Adrenal gland (tissue), 12 donors: ENCODE data around the gene LPO. TPM values are rescaled to one million over a fixed set of nuclear protein-coding genes. Genes with fewer than 3 reads are reported as not detected.
A peak's percentile ranks its signal among the peaks of the same experiment; 100 is the strongest.

Experiments used
- DNase-seq, 7 donors: peaks; one replicate each; pipeline ENCODE4 v3.0.0-alpha.2; 2019 to 2020
- H3K27ac ChIP-seq, 5 donors: fragments of 200-600 bp; sonication (generic) in 4 of 5; 1 replicate in 3 of 5; 2 replicates in 2 of 5; pipeline versions ENCODE4 v1.5.1 to v1.8.0; 2016 to 2020; ENCODE audit warnings: mild to moderate bottlenecking in 1 of 5
- H3K27me3 ChIP-seq: fragments of 200-600 bp; 2 replicates; pipeline ENCODE4 v1.8.0; 2021
- H3K36me3 ChIP-seq, 2 donors: fragments of 200-600 bp; replicated peaks in 1 of 2; 1 replicate in 1 of 2; 2 replicates in 1 of 2; pipeline versions ENCODE4 v1.5.1 to v1.8.0; 2018 to 2022
- H3K4me1 ChIP-seq, 2 donors: fragments of 200-600 bp; replicated peaks in 1 of 2; 1 replicate in 1 of 2; 2 replicates in 1 of 2; pipeline versions ENCODE4 v1.5.1 to v1.8.0; 2018 to 2021
- H3K4me3 ChIP-seq, 4 donors: fragments of 200-600 bp; sonication (generic) in 3 of 4; one replicate each; pipeline ENCODE4 v1.5.1; 2016 to 2018
- H3K9me3 ChIP-seq, 3 donors: fragments of 200-600 bp; sonication (generic) in 1 of 3; replicated peaks in 1 of 3; 1 replicate in 2 of 3; 2 replicates in 1 of 3; pipeline versions ENCODE4 v1.5.1 to v1.8.0; 2016 to 2021
- CTCF ChIP-seq, 6 experiments: fragments of 450-650 bp in 4 of 6; fragments of 200-600 bp in 2 of 6; sonication (generic) in 1 of 6; IDR thresholded peaks; 1 replicate in 5 of 6; 2 replicates in 1 of 6; pipeline versions ENCODE4 v1.5.1 to v1.8.0; 2016 to 2021; ENCODE audit warnings: antibody characterized with exemption in 6 of 6, mild to moderate bottlenecking in 2 of 6, moderate library complexity in 1 of 6
- POLR2A ChIP-seq, 2 donors: fragments of 450-650 bp; IDR thresholded peaks; one replicate each; pipeline ENCODE4 v1.6.1; 2017; ENCODE audit warnings: antibody characterized with exemption in 2 of 2, mild to moderate bottlenecking in 2 of 2, moderate library complexity in 1 of 2
- WGBS, 4 donors: extraction: QIAGEN DNeasy Blood & Tissue Kit in 2 of 4; methylation state at CpG; one replicate each; pipeline versions ENCODE4 v1.1.5 to v1.1.7; 2013 to 2017; 5-methylcytosine and 5-hydroxymethylcytosine counted together
- intact Hi-C, 2 donors: fragments of 100-400 bp; cut with DNase I; formaldehyde crosslinking; loops; one replicate each; pipeline versions ENCODE4 v1.14.1 to v1.15.0; 2022 to 2023
- polyA plus RNA-seq, 3 donors: library from polyadenylated mRNA; stranded (reverse); fragments of 200-250 nt in 2 of 3; fragments of 350-450 nt in 1 of 3; fragmentation: Illumina TruSeq in 1 of 3; extraction: RNeasy Lipid Tissue Mini Kit (QIAGEN cat#74804) in 1 of 3; gene quantifications; one replicate each; pipeline ENCODE4 v1.2.3, GENCODE V29; 2013 to 2014
- total RNA-seq, 9 donors: library from RNA; depleted of rRNA in 4 of 9; stranded (reverse); fragments of >200 nt in 4 of 9; fragments of 120-200 nt in 1 of 9; fragmentation: NEBNext Ultra II Directional in 1 of 9; extraction: Animal tissue kit (Norgen Biotek cat#: 25700) in 1 of 9; gene quantifications; one replicate each; pipeline versions ENCODE4 v1.1.0 to v1.2.4, GENCODE V29; 2013 to 2023
- donor health status: healthy with polysubstance abuse.
- donor health status: Bipolar disorder and iron deficiency.
- donor health status: DM: yes; HTN: yes; CAD: no.
- donor health status: DM: no; HTN: no; CAD: no.
- donor health status: DM: no; HTN: no; CAD: no.
- donor health status: DM: yes; HTN: yes; CAD: no.

Gene LPO
- total and polyA plus RNA-seq, 12 donors, result 0.06 to 0.16 TPM; not detected in 10

GRCh38 chr17:58318065-58318481 lies 79.7 kb downstream of the LPO start:
- DNase-seq, result peak in 3 of 7 donors; percentile 10 to 19 (median 11)
- TF ChIP-seq CTCF (IDR thresholded peaks at IDR 0.05) (no peak), POLR2A (IDR thresholded peaks at IDR 0.05) (no peak)
- H3K27ac ChIP-seq, result no peak overlapping the region
- H3K9me3 ChIP-seq, result no peaks in the 10 kb centered on the region
- H3K4me3 ChIP-seq, result no peak overlapping the region
- no peaks in the 10 kb centered on the region for H3K4me1 ChIP-seq
- 84 to 91% (median 87%) methylated on average over 5 to 9 of the region's 9 CpGs for WGBS, 4 donors
- H3K27me3 ChIP-seq, result no peaks in the 10 kb centered on the region
- intact Hi-C loops, result loop anchor here in 1 of 2 donors (5.0 kb wide), 1 partner anchor 129 kb away; no protein-coding TSS in a partner anchor
- H3K36me3 ChIP-seq, result no peaks in the 10 kb centered on the region

Other genes starting within 250 kb of the LPO start
- gene SRSF1, start 231.3 kb upstream of the LPO start, total RNA-seq, result 100 to 1,000 TPM; 131 to 236 (median 206) TPM
- 100 to 1,000 TPM; 105 to 276 (median 137) TPM for gene SRSF1, start 231.3 kb upstream of the LPO start, polyA plus RNA-seq
- 100 to 1,000 TPM in 1 of 9 donors, 10 to 100 TPM in 8; 18.5 to 207 (median 46.6) TPM for gene DYNLL2, start 155.2 kb upstream of the LPO start, total RNA-seq
- 100 to 1,000 TPM in 1 of 3 donors, 10 to 100 TPM in 2; 19.8 to 194 (median 31.0) TPM for gene DYNLL2, start 155.2 kb upstream of the LPO start, polyA plus RNA-seq
- gene OR4D1, start 90.2 kb upstream of the LPO start, total RNA-seq, result not detected
- gene OR4D1, start 90.2 kb upstream of the LPO start, polyA plus RNA-seq, result under 1 TPM in 1 of 3 donors, not detected in 2; under 0.01 TPM
- not detected for gene OR4D2, start 71.6 kb upstream of the LPO start, total RNA-seq
- gene OR4D2, start 71.6 kb upstream of the LPO start, polyA plus RNA-seq, result not detected
- gene EPX, start 45.9 kb upstream of the LPO start, total RNA-seq, result not detected
- gene EPX, start 45.9 kb upstream of the LPO start, polyA plus RNA-seq, result not detected
- gene MKS1, start 19.3 kb upstream of the LPO start, total RNA-seq, result 10 to 100 TPM in 8 of 9 donors, 1 to 10 TPM in 1; 9.1 to 21.1 (median 14.8) TPM
- 10 to 100 TPM; 11.8 to 28.2 (median 20.7) TPM for gene MKS1, start 19.3 kb upstream of the LPO start, polyA plus RNA-seq
- gene MPO, start 42.4 kb downstream of the LPO start, total RNA-seq, result 1 to 10 TPM in 1 of 9 donors, under 1 TPM in 6, not detected in 2; 0.19 to 1.4 (median 0.40) TPM
- gene MPO, start 42.4 kb downstream of the LPO start, polyA plus RNA-seq, result under 1 TPM in 2 of 3 donors, not detected in 1; 0.13 to 0.24 TPM
- 10 to 100 TPM in 7 of 9 donors, 1 to 10 TPM in 2; 7.1 to 57.8 (median 21.8) TPM for gene TSPOAP1, start 90.2 kb downstream of the LPO start, total RNA-seq
- 100 to 1,000 TPM in 1 of 3 donors, 10 to 100 TPM in 1, 1 to 10 TPM in 1; 4.7 to 140 (median 96.6) TPM for gene TSPOAP1, start 90.2 kb downstream of the LPO start, polyA plus RNA-seq
- 100 to 1,000 TPM in 3 of 9 donors, 10 to 100 TPM in 6; 65.5 to 149 (median 96.5) TPM for gene SUPT4H1, start 113.6 kb downstream of the LPO start, total RNA-seq
- gene SUPT4H1, start 113.6 kb downstream of the LPO start, polyA plus RNA-seq, result 100 to 1,000 TPM in 1 of 3 donors, 10 to 100 TPM in 2; 58.6 to 178 (median 60.8) TPM
- gene RNF43, start 178.9 kb downstream of the LPO start, total RNA-seq, result 10 to 100 TPM; 10.5 to 30.8 (median 17.8) TPM
- 1 to 10 TPM; 5.9 to 9.8 (median 7.5) TPM for gene RNF43, start 178.9 kb downstream of the LPO start, polyA plus RNA-seq
- gene HSF5, start 249.8 kb downstream of the LPO start, total RNA-seq, result under 1 TPM in 1 of 9 donors, not detected in 8; 0.11 TPM
- under 1 TPM; 0.03 to 0.08 (median 0.04) TPM for gene HSF5, start 249.8 kb downstream of the LPO start, polyA plus RNA-seq